Esophagus muscularis mucosa (tissue), 4 donors: Measurements from ENCODE around the gene RCVRN.

Experiments
- EP300 ChIP-seq: sonication (generic); formaldehyde crosslinking; IDR thresholded peaks from one replicate; pipeline ENCODE4 v1.6.1; 2017; ENCODE audit warnings: antibody characterized with exemption
- POLR2A ChIP-seq: fragments of 450-650 bp; IDR thresholded peaks from one replicate; pipeline ENCODE4 v1.6.1; 2017; ENCODE audit warnings: antibody characterized with exemption, moderate library complexity, mild to moderate bottlenecking, low read depth
- POLR2AphosphoS5 ChIP-seq, 2 donors: sonication (generic); formaldehyde crosslinking; IDR thresholded peaks; one replicate each; pipeline ENCODE4 v1.6.1; 2017; ENCODE audit warnings: antibody characterized with exemption in 2 of 2
- TF ChIP-seq, protein P1 (sequence below), 3 experiments: fragments of 200-600 bp in 2 of 3; fragments of 450-650 bp in 1 of 3; sonication (generic) in 2 of 3; IDR thresholded peaks; one replicate each; pipeline ENCODE4 v1.5.1; 2017 to 2019; ENCODE audit warnings: antibody characterized with exemption in 3 of 3, mild to moderate bottlenecking in 2 of 3, moderate library complexity in 1 of 3

DNA sequence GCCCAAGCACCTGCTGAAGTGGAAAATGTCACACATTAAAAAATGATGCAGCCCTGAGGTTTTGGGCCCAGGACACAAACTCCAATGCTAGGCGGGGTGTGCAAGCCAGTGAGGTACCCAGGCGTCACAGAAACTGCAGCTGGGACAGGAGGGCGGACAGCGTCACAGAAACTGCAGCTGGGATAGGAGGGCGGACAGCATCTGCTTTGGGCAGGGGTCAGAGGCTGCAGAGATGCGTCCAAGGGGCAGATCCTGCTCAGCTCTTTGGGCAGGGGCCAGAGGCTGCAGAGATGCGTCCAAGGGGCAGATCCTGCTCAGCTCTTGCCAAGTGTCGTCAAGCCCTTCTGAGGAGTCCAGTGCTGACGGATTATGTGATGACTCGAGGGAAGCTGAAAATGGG, 43.9 kb upstream of the RCVRN start:
- TF ChIP-seq EP300 (no peak), POLR2A (no peak), POLR2AphosphoS5 (IDR thresholded peaks at IDR 0.05) (no peak)
- TF ChIP-seq, protein P1, sequence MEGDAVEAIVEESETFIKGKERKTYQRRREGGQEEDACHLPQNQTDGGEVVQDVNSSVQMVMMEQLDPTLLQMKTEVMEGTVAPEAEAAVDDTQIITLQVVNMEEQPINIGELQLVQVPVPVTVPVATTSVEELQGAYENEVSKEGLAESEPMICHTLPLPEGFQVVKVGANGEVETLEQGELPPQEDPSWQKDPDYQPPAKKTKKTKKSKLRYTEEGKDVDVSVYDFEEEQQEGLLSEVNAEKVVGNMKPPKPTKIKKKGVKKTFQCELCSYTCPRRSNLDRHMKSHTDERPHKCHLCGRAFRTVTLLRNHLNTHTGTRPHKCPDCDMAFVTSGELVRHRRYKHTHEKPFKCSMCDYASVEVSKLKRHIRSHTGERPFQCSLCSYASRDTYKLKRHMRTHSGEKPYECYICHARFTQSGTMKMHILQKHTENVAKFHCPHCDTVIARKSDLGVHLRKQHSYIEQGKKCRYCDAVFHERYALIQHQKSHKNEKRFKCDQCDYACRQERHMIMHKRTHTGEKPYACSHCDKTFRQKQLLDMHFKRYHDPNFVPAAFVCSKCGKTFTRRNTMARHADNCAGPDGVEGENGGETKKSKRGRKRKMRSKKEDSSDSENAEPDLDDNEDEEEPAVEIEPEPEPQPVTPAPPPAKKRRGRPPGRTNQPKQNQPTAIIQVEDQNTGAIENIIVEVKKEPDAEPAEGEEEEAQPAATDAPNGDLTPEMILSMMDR (IDR thresholded peaks at IDR 0.05), result no peak
